Activated naive CD4-positive, alpha-beta T cell treated with anti-CD3 and anti-CD28 coated beads, Interleukin-2, amount 50 U/mL, for 24 hours (primary cell): ENCODE results near the gene BFSP1.

Source experiments
- H3K27ac Mint-ChIP-seq: one replicate; pipeline ENCODE4 v1.8.0; 2021; ENCODE audit warnings: mild to moderate bottlenecking, mixed read lengths
- H3K27me3 Mint-ChIP-seq: one replicate; pipeline ENCODE4 v1.8.0; 2021; ENCODE audit warnings: mixed read lengths
- H3K36me3 Mint-ChIP-seq: one replicate; pipeline ENCODE4 v1.8.0; 2021; ENCODE audit warnings: mixed read lengths
- H3K4me1 Mint-ChIP-seq: one replicate; pipeline ENCODE4 v1.8.0; 2021; ENCODE audit warnings: mixed read lengths
- H3K4me3 Mint-ChIP-seq: one replicate; pipeline ENCODE4 v1.8.0; 2021; ENCODE audit warnings: mild to moderate bottlenecking, mixed read lengths
- H3K9me3 Mint-ChIP-seq: one replicate; pipeline ENCODE4 v1.8.0; 2021; ENCODE audit warnings: mixed read lengths

The BFSP1 gene

GRCh38 chr20:17452441-17452840, 78.7 kb downstream of the BFSP1 start:
- Mint-ChIP-seq H3K36me3 (no peaks in the 10 kb centered on the region), H3K27me3 (peaks cover 14% of the 10 kb centered on the region), H3K4me1 (no peaks in the 10 kb centered on the region), H3K4me3 (no peak overlapping the region), H3K27ac (no peak overlapping the region), H3K9me3 (no peaks in the 10 kb centered on the region)

DNA sequence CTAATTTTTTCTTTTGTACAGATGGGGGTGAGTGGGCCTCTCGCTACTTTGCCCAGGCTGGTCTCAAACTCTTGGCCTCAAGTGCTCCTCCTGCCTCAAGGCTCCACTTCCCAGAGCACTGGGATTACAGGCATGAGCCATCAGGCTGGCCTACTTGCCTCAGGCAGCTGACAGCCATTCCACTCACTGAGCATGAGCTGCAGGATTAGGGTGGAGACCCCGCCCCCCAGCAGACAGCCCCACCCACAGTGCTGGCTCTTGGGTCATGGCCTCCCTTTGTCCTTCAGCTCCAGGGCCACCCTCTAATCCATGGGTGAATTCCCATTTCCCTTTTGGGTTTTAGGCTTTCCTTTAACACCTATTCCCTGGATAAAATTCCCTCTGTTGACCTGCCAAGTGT, 82.1 kb downstream of the BFSP1 start:
- Mint-ChIP-seq H3K36me3 (no peaks in the 10 kb centered on the region), H3K27ac (no peak overlapping the region), H3K27me3 (peaks cover 11% of the 10 kb centered on the region), H3K9me3 (no peaks in the 10 kb centered on the region), H3K4me3 (no peak overlapping the region), H3K4me1 (no peaks in the 10 kb centered on the region)

DNA sequence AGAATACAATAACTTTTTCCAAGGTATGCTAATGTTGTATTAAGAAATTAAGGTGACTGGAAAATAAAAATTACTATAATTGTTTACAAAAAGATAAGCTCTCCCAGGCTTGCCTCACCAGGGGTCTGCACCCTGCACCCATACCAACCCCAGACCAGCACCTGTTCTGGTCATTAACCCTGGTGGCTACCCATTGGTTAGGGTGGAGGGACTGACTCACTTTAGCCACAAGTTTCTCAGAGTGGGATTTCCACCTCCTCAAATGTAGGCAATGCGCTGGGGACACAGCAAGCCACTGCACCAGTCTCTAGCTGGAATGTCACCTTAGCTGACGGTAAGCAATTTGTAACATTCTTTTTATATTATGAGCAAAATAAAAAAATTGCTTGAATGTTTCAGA, 83.1 kb downstream of the BFSP1 start:
- Mint-ChIP-seq H3K27me3 (peaks cover 9% of the 10 kb centered on the region), H3K4me3 (no peak overlapping the region), H3K9me3 (no peaks in the 10 kb centered on the region), H3K36me3 (no peaks in the 10 kb centered on the region), H3K4me1 (no peaks in the 10 kb centered on the region), H3K27ac (no peak overlapping the region)

DNA sequence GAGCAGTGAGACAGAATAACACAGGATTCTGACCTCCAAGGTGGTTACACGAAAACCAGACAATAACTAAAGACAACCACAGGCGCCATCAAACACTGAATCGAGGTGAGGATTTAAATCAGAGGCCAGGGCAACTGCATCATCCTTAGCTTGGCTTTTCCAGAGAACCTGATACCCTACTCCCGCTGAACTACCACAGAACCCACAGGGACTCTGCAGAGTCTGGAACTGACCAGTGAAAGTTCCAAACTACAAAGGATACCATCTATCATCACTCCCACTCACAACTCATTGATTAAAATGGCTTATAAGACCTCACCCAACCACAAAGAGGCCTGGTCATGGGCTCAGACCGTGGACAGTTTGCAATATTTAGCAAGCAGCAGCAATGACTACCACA, 85.0 kb downstream of the BFSP1 start:
- Mint-ChIP-seq H3K4me3 (no peak overlapping the region), H3K27me3 (peaks cover 8% of the 10 kb centered on the region), H3K4me1 (no peaks in the 10 kb centered on the region), H3K36me3 (no peaks in the 10 kb centered on the region), H3K9me3 (peaks cover 7% of the 10 kb centered on the region), H3K27ac (no peak overlapping the region)

- peaks cover 8% of the 10 kb centered on the region for H3K27me3 Mint-ChIP-seq
- no peaks in the 10 kb centered on the region for H3K4me1 Mint-ChIP-seq
- no peaks in the 10 kb centered on the region for H3K36me3 Mint-ChIP-seq
- H3K4me3 Mint-ChIP-seq: no peak overlapping the region
- no peak overlapping the region for H3K27ac Mint-ChIP-seq
- H3K9me3 Mint-ChIP-seq: peaks cover 8% of the 10 kb centered on the region
Measured at GRCh38 chr20:17445543-17445942, 85.6 kb downstream of the BFSP1 start.

DNA sequence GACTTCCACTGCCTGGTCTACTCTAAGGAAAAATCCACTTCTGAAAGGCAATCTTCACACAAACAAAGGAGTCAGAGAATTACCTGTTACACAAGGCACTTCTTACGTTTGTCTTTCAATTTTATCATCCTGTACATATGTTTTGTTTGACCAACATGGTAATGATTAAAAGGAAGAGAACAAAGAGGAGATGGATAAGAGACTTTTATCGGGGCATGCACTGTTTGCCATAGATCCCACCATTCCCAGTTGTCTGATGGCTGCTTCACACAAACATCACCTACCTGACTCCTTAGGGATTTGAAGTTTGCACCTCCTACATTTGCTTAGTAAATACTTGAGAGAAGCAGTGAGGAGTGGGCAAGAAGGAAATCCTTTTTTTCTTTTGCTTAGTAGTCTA, 87.1 kb downstream of the BFSP1 start:
- Mint-ChIP-seq H3K9me3 (peaks cover 8% of the 10 kb centered on the region), H3K4me1 (no peaks in the 10 kb centered on the region), H3K27ac (no peak overlapping the region), H3K36me3 (no peaks in the 10 kb centered on the region), H3K4me3 (no peak overlapping the region), H3K27me3 (peaks cover 7% of the 10 kb centered on the region)
